ENCODE data around the gene RANGAP1. TPM values are rescaled to one million over a fixed set of nuclear protein-coding genes. Genes with fewer than 3 reads are reported as not detected.

RANGAP1 gene
- total and polyA plus RNA-seq, 2 of the 8 experiments (the other 6 are each of a cell fraction or from before 2014, with no cell fraction given) = 121 to 171 TPM

DNA sequence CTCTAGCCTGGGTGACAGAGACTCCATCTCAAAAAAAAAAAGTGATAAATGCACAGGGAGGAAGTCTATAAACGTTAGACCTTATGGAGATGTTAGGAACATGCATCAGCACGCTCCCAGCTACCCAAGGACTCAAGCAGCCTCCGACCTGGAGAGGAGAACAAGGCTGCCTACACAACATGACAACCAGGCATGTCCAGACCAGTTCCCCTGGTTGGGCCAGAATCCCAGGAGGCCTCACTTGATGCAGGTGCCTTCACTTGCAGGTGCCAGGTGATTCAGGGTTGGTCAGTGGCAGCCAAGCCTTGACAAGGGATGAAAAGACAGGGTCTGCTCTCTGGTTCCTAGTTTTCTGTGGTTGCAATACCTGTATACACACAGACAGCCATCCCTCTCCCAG lies 5.9 kb downstream of the RANGAP1 start (continued):
- TF ChIP-seq SIN3A (conservative IDR thresholded peaks at IDR 0.05 in 1 of 2, IDR thresholded peaks at IDR 0.05 in 1 of 2; ENCODE audit: low read depth in 1 of 2, low read length in 2 of 2) (no peak), TAF7 (optimal IDR thresholded peaks at IDR 0.05; ENCODE audit: borderline replicate concordance, low read depth, low read length) (no peak), EZH2 (IDR thresholded peaks at IDR 0.05; ENCODE audit: low read depth, low read length, severe bottlenecking) (no peak), EGR1 (IDR thresholded peaks at IDR 0.05; ENCODE audit: borderline replicate concordance, low read depth, low read length) (no peak), RAD21 (IDR thresholded peaks at IDR 0.05 in 1 of 2, conservative IDR thresholded peaks at IDR 0.05 in 1 of 2; ENCODE audit: low read depth in 2 of 2, low read length in 2 of 2) (no peak), SAP30 (IDR thresholded peaks at IDR 0.05; ENCODE audit: insufficient read depth, insufficient replicate concordance, low read length) (no peak), CHD1 (IDR thresholded peaks at IDR 0.05; ENCODE audit: low read depth, low read length) (no peak), SP4 (IDR thresholded peaks at IDR 0.05; ENCODE audit: low read length) (no peak)
